Nephron (organoid): ENCODE results near the gene GRIK3.

Experiments
- H3K27ac Mint-ChIP-seq, 3 experiments: 2 replicates each; pipeline ENCODE4 v1.8.0; 2020; ENCODE audit warnings: mixed read lengths in 3 of 3, mild to moderate bottlenecking in 2 of 3, moderate library complexity in 1 of 3
- H3K27me3 Mint-ChIP-seq: 2 replicates; pipeline ENCODE4 v1.8.0; 2021; ENCODE audit warnings: low read depth, mild to moderate bottlenecking, moderate library complexity, mixed read lengths
- H3K36me3 Mint-ChIP-seq: 2 replicates; pipeline ENCODE4 v1.8.0; 2020; ENCODE audit warnings: low read depth, mixed read lengths
- H3K4me1 Mint-ChIP-seq: 2 replicates; pipeline ENCODE4 v1.8.0; 2020; ENCODE audit warnings: mixed read lengths
- H3K4me3 Mint-ChIP-seq, 3 experiments: 2 replicates each; pipeline ENCODE4 v1.8.0; 2020; ENCODE audit warnings: mild to moderate bottlenecking in 3 of 3, mixed read lengths in 3 of 3, moderate library complexity in 2 of 3
- H3K9me3 Mint-ChIP-seq: 2 replicates; pipeline ENCODE4 v1.8.0; 2020; ENCODE audit warnings: mixed read lengths
- CTCF ChIP-seq, 3 experiments: fragments of 200-600 bp; sonication (generic); IDR thresholded peaks; one replicate each; pipeline ENCODE4 v1.5.0; 2021; ENCODE audit warnings: antibody characterized with exemption in 3 of 3; ENCODE audit not compliant: unreplicated experiment in 3 of 3

Gene GRIK3

DNA sequence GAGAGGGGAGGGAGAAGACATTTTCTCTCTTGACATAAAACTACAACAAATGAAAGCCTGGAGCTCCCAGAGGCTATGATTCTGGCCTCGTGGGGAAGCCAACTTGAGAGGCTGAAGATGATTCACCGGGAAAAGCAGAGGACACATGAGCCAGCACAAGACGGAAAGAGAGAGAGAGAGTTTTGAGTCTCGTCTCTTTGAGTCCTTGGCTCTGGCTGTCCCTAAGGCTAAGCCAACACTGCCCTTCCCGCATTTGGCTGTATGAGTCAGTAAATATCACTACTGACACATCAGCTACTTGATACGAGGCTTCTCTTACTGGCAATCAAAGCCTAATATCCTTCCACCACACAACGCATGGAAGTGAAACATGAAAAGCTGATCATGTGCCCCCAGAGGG lies 95.5 kb downstream of the GRIK3 start:
- no peaks in the 10 kb centered on the region for H3K36me3 Mint-ChIP-seq
- H3K4me1 Mint-ChIP-seq = no peaks in the 10 kb centered on the region
- no peak for TF ChIP-seq CTCF (IDR thresholded peaks at IDR 0.05; ENCODE audit: unreplicated experiment in 3 of 3)
- no peaks in the 10 kb centered on the region for H3K9me3 Mint-ChIP-seq
- H3K27me3 Mint-ChIP-seq = peaks cover 71% of the 10 kb centered on the region
- no peak overlapping the region for H3K4me3 Mint-ChIP-seq
- H3K27ac Mint-ChIP-seq = no peak overlapping the region

- Mint-ChIP-seq H3K36me3 (no peaks in the 10 kb centered on the region), H3K4me3 (no peak overlapping the region), H3K4me1 (no peaks in the 10 kb centered on the region), H3K9me3 (no peaks in the 10 kb centered on the region), H3K27me3 (peaks cover 70% of the 10 kb centered on the region), H3K27ac (no peak overlapping the region)
- no peak for TF ChIP-seq CTCF (IDR thresholded peaks at IDR 0.05; ENCODE audit: unreplicated experiment in 3 of 3)
Measured at GRCh38 chr1:36937371-36937770, 96.9 kb downstream of the GRIK3 start.

GRCh38 chr1:36934061-36934460 lies 100.3 kb downstream of the GRIK3 start:
- no peak overlapping the region for H3K27ac Mint-ChIP-seq
- H3K4me3 Mint-ChIP-seq = no peak overlapping the region
- no peaks in the 10 kb centered on the region for H3K9me3 Mint-ChIP-seq
- peaks cover 46% of the 10 kb centered on the region for H3K27me3 Mint-ChIP-seq
- no peaks in the 10 kb centered on the region for H3K4me1 Mint-ChIP-seq
- TF ChIP-seq CTCF (IDR thresholded peaks at IDR 0.05; ENCODE audit: unreplicated experiment in 3 of 3) = no peak
- H3K36me3 Mint-ChIP-seq = no peaks in the 10 kb centered on the region

- Mint-ChIP-seq H3K4me1 (no peaks in the 10 kb centered on the region), H3K9me3 (no peaks in the 10 kb centered on the region), H3K36me3 (no peaks in the 10 kb centered on the region)
Measured at GRCh38 chr1:36927826-36928225, 106.5 kb downstream of the GRIK3 start.

DNA sequence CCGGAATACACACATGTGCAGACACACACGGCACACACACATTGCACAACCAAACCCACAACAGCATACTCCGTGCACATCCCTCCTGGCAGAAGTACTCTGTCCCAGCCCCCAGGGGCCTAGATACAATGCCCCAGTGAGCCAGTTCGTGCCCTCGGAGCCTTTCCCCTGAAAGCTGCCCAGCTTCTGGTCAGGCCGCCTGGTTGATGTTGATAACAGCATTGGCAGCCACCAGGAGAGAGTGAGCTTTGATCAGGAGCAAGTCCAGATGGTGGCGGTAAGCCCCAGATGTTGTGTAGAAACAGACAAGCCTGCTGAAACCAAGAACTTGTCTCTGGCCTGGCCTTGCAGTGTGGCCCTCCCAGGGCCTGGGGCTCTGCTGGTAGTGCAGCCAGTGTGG lies 109.1 kb downstream of the GRIK3 start:
- H3K4me3 Mint-ChIP-seq = no peak overlapping the region

More at GRCh38 chr1:36927826-36928225, 106.5 kb downstream of the GRIK3 start:
- TF ChIP-seq CTCF (IDR thresholded peaks at IDR 0.05; ENCODE audit: unreplicated experiment in 3 of 3) = no peak
- Mint-ChIP-seq H3K27ac (no peak overlapping the region), H3K4me3 (no peak overlapping the region), H3K27me3 (peaks cover 34% of the 10 kb centered on the region)

More for the DNA sequence above, 109.1 kb downstream of the GRIK3 start:
- Mint-ChIP-seq H3K27me3 (peaks cover 40% of the 10 kb centered on the region), H3K9me3 (no peaks in the 10 kb centered on the region), H3K4me1 (no peaks in the 10 kb centered on the region), H3K36me3 (no peaks in the 10 kb centered on the region), H3K27ac (no peak overlapping the region)
- no peak for TF ChIP-seq CTCF (IDR thresholded peaks at IDR 0.05; ENCODE audit: unreplicated experiment in 3 of 3)
